HG03558 (cell line): ENCODE results near the gene FAM177B.
A peak's percentile ranks its signal among the peaks of the same experiment; 100 is the strongest.
"Not testable (repeated sequence)": the region's sequence is repeated elsewhere in the genome, so short reads cannot be mapped to it uniquely, and the experiment has no call there.

ENCODE experiments used
- ATAC-seq: cut with Tn5 transposase; IDR thresholded peaks from one replicate; pipeline ENCODE4 v1.9.1; 2021; ENCODE audit warnings: moderate number of reproducible peaks; ENCODE audit not compliant: unreplicated experiment; ENCODE audit errors: extremely low read depth

FAM177B gene

DNA sequence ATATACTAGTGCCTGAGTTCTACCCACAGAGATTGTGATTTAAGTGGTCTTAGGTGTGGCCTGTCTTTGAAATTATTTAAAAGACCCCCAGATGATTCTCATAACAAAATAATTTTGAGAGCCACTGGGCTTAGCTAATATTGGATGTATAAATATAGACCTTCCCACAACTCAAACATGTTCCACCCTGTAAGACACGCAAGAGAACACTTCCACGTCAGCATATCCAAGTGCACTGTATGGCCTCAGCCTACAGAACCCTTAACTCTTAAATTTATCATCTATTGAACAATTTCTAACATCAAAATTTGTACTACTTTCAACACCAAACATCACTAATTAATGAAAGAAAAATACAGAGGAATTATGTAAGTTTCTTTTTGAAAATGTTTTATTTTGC, 2.5 kb downstream of the FAM177B start:
- ATAC-seq: no peak

DNA sequence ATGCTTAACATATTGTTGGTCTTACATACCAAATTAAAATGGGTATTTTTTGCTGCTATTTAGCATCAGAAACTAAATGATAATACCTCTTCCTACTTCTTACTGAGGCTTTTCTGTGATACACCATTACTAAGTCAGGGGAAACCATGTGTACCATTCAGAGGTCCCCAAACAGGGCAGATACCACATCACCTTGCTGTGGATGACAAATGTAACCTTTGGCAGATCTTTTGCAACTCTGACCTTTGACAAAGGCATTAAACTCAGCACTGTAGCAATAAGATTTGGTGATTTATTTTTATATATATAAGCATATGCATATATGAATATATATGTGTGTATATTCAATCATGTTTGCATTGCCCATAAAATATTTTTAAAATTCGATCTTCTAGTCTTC, 2.9 kb downstream of the FAM177B start:
- no peak for ATAC-seq

DNA sequence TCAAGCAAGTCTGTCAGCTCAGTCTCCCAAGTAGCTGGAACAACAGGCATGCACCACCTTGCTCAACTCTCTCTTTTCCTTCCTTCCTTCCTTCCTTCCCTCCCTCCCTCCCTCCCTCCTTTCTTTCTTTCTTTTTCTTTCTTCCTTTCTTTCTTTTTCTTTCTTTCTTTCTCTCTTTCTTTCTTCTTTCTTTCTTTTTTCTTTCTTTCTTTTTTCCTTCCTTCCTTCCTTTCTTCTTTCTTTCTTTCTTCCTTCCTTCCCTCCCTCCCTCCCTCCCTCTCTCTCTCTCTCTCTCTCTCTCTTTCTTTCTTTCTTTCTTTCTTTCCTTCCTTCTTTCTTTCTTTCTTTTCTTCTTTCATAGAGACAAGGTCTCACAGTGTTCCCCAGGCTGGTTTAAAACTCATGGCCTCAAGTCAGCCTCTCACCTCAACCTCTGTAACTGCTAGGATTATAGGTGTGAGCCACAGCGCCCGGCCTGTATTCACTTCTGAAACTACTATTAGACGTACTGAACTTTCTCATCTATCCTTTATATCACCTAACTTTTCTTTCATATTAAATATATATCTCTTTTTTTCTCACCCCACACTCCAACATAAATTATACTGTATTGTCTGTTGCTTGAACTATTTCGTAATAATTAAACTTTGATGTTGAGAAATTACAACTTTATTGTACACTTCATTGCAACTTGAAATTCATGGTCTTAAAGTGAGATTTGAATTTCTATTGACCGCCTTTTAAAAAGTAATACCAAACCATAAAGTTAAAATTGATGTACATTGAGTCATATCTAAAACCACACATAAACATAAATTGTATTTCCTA, 4.8 kb downstream of the FAM177B start:
- ATAC-seq: not testable (repeated sequence)

DNA sequence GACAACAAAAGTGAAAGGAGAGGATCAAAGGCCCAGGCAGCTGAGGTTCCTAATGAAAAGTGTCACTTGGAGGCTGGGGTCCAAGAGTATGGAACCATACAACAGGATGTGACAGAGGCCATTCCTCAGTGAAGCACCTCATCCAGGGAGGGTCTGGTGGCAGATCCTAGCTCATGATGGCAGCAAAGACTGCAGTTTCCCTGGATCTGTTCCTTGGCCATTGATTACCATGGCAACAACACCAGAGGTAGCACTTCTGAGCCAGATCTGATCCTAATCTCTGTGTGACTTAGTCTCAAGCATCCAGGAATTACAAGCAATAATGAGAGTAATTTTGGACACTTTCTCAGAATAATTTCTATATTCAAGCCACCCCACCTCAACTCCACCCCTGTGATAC, 12.9 kb downstream of the FAM177B start:
- no peak for ATAC-seq

DNA sequence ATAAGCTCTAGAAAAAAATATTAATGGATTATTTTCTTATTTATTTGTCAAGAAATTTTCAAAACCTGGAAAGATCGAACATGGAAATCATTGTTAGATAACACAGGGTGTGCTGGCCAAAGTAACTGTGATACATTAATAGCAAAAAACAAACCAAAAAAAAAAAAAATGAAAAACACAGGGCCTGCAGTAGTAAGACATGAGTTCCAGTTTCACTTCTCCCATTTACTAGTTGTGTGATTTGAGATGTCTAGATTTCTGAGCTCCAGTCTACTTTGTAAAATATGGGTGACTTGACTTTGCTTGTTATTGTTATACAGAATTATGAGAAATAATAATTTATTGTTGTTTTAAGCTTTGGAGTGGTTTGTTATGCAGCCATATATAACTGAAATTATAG, 13.6 kb downstream of the FAM177B start:
- peak; percentile 82 for ATAC-seq

DNA sequence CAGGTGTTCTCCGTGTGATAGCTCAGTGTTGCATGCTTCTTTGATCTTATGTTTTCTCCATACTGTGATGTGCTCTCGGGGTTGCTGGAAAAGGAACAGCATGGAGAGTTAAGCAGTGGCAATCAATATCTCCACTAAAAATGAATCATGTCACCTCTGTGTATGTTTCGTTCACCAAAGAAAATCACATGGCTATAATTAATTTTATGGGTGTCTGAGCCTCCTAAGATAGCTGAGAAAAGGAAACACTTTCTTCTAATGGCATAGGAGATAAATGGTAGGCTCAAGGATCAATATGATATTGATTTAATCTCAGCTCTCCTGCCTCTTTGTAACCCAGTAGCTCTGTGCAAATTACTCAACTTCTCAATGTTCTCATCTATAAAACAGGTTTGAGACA, 14.3 kb downstream of the FAM177B start:
- no peak for ATAC-seq

DNA sequence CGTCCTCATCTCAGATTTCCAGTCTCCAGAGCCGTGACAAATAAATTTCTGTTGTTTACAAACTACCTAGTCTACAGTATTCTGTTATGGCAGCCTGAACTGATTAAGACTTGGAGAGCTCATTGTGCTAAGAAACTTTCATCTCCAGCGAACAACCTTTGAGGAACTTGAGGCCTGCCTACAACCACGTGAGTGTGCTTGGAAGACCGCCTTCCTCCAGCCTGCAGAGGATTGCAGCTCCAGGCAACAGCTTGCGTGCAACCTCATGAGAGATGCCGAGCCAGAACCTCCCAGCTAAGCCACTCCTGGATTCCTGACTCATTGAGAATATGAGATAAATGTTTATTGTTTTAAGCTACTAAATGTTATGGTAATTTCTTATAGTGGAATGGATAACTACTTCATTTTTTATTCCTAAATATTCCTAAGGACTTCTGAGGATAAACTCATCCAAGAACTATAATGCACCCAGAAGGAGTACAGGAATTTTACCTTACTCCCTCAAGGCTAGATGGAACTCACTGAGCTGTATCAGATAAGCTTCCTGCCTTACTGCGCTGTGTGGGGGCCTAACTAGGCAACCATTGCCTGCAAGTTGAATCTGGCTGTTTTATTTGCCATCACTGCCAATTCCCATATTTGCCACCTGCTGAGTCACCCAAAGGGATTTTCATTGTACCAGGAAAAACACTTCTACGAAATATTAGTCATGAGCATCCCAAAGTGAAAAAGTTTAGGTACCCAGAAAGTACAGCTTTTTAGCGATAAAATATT, 17.6 kb downstream of the FAM177B start:
- no peak for ATAC-seq

DNA sequence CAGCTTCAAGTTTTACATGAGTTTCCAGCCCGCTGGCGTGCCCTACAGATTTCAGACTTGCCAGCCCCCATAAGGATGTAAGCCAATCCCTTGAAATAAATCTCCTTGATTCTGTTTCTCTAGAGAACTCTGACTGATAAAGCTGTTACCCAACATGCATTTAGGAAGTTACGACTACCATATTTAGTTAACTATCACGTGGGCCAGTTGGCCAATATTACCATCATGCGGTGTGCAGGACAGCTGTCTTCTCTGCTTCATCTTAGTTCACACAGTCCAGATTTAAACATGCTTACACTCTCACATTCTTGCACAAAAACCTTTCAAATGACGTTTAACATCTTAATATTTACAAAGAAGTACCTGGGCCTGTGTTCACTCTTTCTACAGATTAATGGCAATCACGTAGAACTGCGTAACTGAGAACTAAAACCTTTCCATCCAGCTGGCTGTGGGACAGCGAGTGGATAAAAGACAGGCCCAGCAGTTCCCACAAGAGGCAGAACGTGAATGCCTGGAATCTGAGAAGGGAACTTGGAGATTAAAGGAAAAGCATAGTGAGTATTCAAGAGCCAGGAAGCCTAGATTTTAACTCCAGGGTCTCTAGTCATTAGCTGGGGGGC, 20.8 kb downstream of the FAM177B start:
- no peak for ATAC-seq

DNA sequence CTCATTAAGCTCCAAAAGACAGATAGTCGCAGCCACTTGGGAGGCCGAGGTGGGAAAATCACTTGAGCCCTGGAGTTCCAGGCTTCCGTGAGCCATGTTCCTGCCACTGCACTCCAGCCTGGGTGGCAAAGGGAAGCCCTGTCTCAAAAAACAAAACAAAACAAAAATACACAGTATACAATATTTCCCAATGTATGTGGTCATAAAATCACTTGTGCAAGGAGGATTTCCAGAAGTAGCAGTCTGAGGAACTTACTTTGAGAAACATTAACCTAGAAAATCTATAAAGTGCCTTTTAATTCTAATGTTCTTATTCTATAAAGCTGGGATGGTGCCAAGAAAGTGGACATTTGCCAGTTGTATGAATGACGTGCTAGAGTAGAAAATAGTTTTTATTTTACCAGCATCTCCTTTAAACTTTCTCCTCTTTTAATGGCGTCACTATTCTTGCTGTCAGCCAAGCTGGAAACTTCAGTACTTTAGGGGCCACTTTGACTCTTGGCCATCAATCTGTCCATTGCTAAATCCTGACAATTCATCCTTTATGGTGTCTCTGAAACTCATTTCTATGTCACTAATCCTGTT, 22.5 kb downstream of the FAM177B start:
- no peak for ATAC-seq

DNA sequence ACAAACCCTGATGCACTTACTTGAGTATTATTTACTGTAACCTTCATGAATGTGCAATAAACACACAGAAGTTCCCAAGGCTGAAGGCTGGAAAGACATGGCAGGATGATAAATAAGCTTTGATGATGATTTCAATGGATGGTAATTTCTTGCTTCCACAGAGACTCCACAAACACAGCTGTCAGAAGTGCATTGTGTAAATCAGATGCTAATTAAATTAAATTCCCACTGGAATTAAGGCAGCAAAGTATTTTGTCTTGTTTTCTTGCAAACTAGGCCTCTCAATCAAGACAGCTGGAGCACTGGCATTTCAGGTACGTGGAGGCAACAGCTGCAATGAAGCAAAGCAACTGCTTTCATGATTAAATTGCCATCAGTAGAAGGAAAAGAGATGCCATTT, 24.1 kb downstream of the FAM177B start:
- no peak for ATAC-seq

DNA sequence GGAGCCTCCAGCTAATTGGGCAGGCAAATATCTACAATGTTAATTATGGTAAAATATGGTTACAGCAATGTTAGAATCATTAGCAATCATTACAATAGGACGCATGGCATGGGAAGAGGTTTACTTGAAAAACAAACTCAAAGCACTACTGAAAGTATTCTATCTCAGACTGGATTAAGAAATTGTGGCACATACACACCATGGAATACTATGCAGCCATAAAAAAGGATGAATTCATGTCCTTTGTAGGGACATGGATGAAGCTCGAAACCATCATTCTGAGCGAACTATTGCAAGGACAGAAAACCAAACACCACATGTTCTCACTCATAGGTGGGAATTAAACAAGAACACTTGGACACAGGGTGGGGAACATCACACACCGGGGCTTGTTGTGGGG, 25.2 kb downstream of the FAM177B start:
- ATAC-seq: not testable (repeated sequence)

DNA sequence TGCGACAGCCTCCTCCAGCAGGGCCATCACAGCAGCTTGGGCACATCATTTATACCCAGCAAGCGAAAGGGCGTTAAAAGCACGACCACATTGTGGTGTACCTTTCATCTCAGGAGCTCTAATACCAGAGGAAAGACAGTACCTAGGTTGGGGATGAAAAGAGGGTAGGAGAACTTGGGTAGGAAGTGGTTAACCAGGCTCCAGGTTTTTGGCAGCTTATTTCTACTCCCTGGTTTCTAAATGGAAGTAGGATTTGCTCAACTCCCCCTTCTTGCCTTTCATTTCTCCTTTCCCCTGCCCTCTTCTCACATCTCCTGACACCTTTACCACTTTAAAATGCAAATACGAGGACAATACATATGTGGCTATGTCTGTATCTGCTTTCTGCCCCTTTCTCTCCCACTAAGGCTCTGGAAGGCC, 30.2 kb downstream of the FAM177B start:
- no peak for ATAC-seq

DNA sequence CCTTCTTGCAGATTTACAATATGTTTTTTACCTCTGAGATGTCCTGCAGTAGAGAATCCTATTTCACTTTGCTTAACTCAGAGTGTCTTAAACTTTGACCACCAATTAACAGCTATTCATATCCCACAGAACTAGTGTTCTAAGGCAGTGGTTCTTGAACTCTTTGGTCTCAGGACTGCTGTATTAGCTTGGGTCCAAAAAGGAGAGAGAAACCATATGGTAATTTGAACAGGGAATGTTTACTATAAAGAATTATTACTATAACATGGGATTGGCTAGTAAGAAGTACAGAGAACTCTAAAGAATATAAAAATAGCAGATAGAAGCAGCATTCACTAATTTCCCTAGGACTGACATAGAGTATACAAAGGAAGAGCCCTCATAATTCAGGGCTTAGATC, 31.6 kb downstream of the FAM177B start:
- ATAC-seq: no peak

DNA sequence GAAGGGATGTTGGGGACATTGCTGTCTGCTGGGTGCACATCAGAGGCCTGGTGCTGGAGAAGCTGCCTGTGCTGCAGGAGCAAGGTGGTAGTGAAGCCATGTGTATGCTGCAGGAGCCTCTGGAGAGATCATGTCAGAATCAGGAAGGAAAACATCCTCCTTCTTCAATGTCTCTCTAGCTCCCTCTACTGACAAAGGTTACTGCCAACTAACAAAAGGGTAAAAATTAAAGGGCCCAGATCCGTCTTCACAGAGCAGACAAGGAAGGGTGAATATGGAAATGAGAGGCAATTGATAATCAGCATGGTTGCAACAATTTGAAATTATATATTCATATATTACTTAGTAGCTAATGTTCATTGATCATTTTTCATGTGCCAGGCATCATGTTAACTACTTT, 32.2 kb downstream of the FAM177B start:
- no peak for ATAC-seq

DNA sequence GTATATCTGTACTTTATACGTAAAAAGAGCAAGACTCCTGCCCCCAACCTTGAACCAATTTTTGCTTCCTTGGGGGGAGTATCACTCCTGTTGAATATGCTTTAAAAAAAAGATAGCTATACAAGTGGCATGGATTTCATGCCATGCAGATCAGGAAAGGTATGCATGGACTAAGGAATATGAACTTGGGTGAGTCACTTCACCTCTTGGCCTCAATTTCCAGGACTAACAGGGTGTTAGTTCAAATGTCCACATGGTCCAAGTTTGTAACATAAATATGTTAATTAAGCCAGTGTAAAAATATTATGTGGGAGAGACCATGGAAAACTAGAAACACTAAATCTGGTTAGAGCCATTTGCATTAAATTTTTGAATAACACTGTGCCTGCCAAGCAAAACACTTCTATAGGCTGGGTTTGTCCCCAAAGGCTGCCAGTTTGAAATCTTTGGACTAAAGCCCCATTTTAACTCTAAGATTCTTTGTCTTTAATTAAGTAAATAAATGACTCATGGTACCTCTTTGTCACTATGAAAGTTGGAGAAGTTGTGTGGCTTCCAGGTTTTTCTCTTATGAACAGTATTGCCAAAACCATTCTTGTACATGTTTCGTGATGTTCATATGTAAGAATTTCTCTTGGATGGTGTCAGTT, 33.1 kb downstream of the FAM177B start:
- no peak for ATAC-seq

DNA sequence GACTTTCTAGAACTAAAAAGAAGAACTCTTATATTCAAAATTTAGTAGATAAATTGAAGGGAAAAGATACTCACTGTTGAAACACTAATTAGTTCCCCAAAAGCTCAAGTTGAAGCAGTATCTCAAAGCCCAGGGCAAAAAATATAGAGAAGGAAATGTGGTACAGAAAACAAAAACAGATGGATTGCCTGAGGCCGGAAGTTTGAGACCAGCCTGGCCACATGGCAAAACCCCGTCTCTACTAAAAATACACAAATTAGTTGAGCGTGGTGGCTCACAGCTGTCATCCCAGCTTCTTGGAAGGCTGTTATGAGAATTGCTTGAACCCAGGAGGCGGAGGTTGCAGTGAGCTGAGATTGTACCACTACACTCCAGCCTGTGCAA, 36.0 kb downstream of the FAM177B start:
- peak; percentile 67 for ATAC-seq

DNA sequence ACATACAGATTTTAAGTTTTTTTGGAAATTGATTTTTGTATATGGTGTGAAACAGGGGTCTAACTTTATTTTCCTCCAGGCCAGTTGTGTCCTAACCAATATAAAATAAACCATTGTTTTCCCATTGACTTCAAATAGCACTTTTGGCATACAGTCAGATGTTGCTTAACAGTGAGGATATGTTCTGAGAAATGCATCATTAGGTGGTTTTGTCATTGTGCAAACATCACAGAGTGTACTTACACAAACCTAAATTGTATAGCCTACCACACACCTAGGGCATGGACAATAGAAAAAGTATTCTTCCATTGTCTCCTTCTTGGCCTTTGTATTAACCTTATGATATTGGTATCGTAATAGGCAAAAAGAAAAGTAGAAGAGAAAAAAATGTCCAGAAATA, 40.5 kb downstream of the FAM177B start:
- ATAC-seq: no peak

DNA sequence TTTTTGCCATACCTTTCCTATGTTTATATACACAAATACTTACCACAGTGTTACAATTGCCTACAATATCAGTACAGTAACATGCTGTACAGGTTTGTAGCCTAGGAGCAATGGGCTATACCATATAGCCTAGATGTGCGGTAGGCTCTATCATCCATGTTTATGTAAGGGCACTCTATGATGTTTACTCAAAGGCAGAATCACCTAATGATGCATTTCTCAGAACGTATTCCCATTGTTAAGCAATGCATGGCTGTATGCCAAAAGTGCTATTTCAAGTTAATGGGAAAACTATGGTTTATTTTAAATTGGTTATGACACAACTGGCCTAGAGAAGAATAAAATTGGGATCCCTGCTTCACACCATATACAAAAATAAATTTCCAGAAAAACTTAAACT, 41.0 kb downstream of the FAM177B start:
- no peak for ATAC-seq

DNA sequence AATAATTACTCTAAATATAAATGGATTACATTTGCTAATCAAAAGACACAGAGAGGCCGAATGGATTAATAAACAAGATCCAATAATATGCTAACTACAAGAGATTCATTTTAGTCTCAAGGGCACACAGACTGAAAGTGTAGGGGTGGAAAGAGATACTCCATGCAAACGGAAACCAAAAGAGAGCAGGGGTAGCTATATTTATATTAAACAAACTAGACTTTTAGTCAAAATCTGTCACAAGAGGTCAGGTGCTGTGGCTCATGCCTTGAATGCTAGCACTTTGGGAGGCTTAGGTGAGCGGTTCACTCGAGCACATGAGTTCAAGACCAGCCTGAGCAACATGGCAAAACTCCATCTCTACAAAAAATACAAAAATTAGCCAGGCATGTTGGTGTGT, 44.2 kb downstream of the FAM177B start:
- peak; percentile 49 for ATAC-seq

DNA sequence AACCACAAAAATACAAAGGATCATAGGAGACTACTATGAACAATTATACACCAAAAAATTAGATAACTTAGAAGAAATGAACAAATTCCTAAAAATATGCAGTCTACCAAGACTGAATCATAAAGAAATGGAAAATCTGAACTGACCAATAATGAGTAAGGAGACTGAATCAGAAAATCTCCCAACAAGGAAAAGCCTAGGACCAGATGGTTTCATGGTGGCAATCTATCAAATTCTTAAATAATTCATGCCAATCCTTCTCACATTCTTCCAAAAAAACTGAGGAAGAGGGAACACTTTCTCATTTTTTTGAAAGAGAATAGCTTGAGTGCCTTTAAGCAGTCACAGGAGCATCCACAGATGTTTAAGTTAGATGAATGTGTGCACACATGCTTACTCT, 46.0 kb downstream of the FAM177B start:
- ATAC-seq: no peak
